GM20431 (cell line): ENCODE data around the gene EXD3.

ENCODE experiments used
- in situ Hi-C: fragments of 300-500 bp; cut with MseI, MboI; formaldehyde crosslinking; loops from one replicate; pipeline ENCODE4 v1.15.0; 2020; ENCODE audit warnings: low sequenced_read_pairs; ENCODE audit not compliant: unreplicated experiment

Gene EXD3

DNA sequence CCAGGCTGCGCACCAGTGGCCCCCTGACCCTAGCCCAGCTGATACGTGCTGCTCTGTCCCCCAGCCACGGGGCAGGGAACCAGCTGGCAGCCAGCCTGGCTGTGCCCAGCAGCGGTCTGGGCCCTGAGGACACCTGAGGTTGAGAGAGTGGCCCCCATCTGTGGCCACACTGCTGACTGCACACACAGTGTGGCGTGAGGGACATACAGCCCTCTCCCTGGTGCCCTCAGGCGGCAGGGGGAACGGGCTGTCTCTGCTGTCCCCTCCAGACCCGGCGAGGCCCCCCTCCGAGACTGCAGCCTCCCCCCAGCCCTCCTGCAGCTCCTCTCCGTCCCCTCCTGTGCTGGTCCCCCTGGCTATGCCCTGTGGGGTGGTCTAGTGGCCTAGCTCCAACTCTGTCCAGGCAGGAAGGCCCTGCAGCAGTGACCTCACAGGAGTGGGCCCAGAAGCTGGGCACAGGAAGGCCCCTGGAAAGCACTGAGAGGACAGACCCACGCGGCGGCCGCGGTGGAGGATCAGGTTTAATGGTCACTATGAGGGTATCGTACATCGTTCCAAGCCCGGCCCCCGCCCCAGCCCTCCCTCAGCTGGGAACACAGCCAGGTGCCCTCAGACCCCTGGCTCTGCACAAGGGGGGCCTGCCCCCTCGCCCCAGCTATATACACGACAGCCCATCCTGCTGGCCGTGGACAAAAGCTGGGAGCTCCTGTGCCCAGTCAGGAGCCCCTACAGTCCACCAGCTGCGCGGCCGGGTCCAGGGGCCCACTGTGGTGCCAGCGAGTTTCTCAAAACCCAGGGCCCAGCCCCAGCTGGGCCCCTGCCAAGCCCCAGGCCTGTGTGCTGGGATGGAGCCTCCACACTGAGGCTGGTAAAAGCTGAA, 25.0 kb upstream of the EXD3 start:
- in situ Hi-C loops: no loop called here

GRCh38 chr9:137446851-137447471, 24.0 kb upstream of the EXD3 start:
- in situ Hi-C loops: no loop called here

GRCh38 chr9:137445930-137446431, 23.0 kb upstream of the EXD3 start:
- in situ Hi-C loops: no loop called here

DNA sequence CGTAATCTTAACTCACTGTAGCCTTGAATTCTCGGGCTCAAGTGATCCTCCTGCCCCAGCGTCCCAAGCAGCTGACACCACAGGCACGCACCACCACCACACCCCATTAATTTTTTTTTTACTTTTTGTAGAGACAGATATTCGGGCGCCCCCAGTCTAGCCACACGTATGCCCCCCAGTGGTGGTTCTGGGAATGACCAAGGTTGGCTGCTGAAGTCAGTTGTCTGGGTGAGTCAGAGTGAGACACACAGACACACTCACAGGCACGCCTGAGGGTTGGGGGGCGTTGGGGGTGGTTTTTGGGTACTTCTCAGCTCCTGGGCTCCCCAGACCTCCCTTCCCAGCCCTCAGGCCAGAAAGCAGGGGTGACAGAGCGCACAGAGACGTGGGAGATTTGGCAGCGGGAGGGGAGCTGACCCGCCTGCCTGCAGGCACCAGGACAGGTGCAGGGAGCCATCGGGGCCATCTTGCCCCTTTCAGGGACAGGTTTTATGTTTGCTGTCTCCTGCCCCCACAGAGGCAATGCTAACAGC, 22.4 kb upstream of the EXD3 start:
- in situ Hi-C loops: no loop called here

- in situ Hi-C loops: no loop called here
Observed at GRCh38 chr9:137444106-137444790, 21.3 kb upstream of the EXD3 start.

GRCh38 chr9:137441935-137442321, 19.0 kb upstream of the EXD3 start:
- in situ Hi-C loops: no loop called here

GRCh38 chr9:137441289-137441934, 18.4 kb upstream of the EXD3 start, which contains the start of gene ENTPD8:
ENTPD8 (minus strand) TSS chr9:137441357; CDS start chr9:137438285, 3,072 bp downstream.
- in situ Hi-C loops: no loop called here

- in situ Hi-C loops: loop anchor here (10.0 kb wide), 1 partner anchor 144 kb away; no protein-coding TSS in a partner anchor
Observed at GRCh38 chr9:137439158-137439714, 16.3 kb upstream of the EXD3 start.

DNA sequence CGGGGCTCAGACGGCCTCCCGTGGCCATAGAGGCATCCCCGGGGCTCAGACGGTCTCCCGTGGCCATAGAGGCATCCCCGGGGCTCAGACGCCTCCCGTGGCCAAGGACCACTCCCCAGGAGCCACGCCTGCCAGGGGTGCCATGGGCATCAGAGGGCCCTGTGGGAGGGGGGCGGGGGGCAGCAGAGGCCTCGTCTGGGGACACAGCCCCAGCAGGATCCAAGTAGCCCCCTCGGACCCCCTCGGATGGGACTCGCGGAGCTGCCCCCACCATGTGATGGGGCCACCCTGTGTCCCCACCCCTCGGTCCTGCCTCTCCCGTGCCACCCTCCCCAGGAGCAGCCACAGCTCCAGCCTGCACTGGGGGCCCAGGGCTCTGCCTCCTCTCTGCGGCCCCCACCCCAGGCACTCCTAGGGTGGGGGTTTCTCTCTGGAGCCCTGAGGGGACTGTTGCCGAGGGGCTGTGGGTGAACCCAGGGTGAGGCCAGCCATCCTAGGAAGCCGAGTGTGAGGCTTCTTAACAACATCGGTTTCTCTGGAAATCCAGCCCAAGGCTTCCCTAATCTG, 15.7 kb upstream of the EXD3 start:
- in situ Hi-C loops: loop anchor here (10.0 kb wide), 1 partner anchor 144 kb away; no protein-coding TSS in a partner anchor

DNA sequence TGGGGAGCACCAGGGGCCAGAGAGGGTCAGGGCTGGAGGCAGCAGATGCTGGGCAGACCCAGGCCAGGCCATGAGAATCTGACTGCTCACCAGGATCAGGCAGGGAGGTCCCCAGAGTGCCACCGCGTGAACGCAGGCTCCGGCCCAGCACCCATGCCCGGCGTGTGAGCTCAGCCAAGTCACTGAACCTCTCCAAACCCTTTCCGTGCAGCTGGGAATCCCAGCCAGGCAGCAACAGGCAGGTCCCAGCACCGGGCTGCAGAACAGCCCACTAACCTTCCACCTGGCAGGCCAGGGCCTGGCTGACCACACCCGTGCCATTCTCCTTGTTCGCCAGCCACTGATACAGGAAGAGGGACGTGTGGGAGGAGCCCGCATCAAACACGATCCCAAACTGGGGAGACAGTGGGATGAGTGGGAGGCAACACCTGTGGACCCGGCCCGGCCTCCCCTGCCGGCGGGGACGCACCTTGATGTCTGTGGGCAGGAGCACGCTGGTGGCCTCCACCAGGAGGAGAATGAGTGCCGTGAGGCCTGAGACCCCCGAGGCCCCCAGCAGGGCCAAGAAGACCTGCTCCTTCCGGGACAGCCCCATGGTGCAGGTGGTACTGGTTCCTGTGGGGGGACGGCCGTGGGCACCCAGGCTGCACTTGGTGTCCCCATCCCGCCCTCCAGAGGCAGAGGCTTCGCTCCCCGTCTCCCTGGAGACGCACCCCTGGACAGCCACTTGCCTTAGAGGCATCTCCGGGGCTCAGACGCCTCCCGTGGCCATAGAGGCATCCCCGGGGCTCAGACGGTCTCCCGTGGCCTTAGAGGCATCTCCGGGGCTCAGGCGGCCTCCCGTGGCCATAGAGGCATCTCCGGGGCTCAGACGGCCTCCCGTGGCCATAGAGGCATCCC, 15.0 kb upstream of the EXD3 start:
- in situ Hi-C loops: loop anchor here (10.0 kb wide), 1 partner anchor 143 kb away; no protein-coding TSS in a partner anchor

GRCh38 chr9:137436761-137437600, 14.0 kb upstream of the EXD3 start:
- in situ Hi-C loops: loop anchor here (10.0 kb wide), 1 partner anchor 142 kb away; no protein-coding TSS in a partner anchor

DNA sequence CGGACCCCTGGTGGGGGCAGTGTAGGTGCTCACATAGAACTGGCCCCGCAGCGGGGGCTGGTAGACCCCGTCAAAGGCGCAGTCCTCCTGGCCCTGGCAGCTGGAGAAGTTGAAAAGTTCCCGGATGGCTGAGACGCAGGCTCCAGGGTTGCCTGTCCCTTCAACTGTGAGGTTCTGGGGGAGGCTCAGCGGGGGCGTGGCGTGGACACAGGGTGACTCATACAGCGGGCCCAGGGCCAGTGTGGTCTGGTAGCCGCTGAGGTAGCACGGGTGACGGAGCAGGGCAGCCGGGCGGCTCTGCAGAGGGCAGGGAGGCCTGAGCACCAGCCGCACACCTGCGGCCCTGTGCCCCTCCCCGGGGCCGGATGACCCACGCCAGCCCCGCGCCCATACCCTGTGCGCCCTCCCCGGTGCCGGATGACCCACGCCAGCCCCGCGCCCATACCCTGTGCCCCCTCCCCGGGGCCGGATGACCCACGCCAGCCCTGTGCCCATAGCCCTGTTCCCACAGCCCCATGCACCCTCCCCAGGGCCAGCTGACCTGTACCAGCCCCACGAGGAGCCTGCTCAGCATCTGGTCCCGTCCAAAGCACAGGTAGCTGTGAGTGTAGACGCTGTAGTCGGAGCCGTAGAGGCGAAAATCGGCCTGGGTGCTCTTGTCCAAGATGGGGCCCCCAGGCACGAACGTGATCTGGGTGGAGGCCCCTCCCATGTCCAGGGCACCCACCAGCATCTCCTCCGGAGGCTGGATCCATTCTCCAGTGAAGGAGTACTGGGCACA, 13.2 kb upstream of the EXD3 start:
- in situ Hi-C loops: loop anchor here (10.0 kb wide), 1 partner anchor 141 kb away; no protein-coding TSS in a partner anchor

- in situ Hi-C loops: loop anchor here (10.0 kb wide), 1 partner anchor 141 kb away; no protein-coding TSS in a partner anchor
Observed at GRCh38 chr9:137435381-137435891, 12.5 kb upstream of the EXD3 start.

GRCh38 chr9:137434498-137435380, 11.8 kb upstream of the EXD3 start:
- in situ Hi-C loops: loop anchor here (10.0 kb wide), 1 partner anchor 140 kb away; no protein-coding TSS in a partner anchor

- in situ Hi-C loops: loop anchor here (10.0 kb wide), 1 partner anchor 139 kb away; no protein-coding TSS in a partner anchor
Observed at GRCh38 chr9:137433916-137434431, 11.0 kb upstream of the EXD3 start.
